ENCODE measurements around the gene SPATA25.

SPATA25 gene

GRCh38 chr20:45861221-45862075, 26.0 kb downstream of the SPATA25 start:
- no peak for DNase-seq

DNA sequence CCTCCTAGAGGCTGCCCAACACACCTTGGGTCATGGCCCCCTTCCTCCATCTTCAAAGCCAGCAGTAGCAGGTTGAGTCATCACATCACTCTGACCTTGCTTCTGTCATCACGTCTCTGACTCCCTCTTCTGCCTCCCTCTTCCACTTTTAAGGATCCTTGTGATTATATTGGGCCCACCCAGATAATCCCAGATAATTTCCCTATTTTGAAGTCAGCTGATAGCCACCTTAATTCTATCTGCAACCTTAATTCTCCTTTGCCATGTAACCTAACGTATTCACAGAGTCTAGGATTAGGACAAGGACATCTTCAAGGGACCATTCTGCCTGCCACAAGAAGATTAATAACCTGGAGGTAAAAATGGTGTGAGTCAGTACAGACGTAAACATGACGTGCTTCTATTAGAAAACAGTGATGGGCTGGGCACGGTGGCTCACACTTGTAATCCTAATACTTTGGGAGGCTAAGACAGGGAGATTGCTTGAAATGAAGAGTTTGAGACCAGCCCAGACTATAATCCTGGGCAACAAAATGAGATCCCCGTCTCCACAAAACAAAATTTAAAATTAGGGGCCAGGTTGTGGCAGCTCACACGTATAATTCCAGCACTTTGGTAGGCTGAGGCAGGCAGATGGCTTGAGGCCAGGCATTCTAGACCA, 26.7 kb downstream of the SPATA25 start:
- no peak for DNase-seq

- DNase-seq: no peak
Observed at GRCh38 chr20:45859916-45860315, 27.5 kb downstream of the SPATA25 start.

GRCh38 chr20:45857882-45858216, 29.6 kb downstream of the SPATA25 start:
- peak; percentile 56 for DNase-seq

DNA sequence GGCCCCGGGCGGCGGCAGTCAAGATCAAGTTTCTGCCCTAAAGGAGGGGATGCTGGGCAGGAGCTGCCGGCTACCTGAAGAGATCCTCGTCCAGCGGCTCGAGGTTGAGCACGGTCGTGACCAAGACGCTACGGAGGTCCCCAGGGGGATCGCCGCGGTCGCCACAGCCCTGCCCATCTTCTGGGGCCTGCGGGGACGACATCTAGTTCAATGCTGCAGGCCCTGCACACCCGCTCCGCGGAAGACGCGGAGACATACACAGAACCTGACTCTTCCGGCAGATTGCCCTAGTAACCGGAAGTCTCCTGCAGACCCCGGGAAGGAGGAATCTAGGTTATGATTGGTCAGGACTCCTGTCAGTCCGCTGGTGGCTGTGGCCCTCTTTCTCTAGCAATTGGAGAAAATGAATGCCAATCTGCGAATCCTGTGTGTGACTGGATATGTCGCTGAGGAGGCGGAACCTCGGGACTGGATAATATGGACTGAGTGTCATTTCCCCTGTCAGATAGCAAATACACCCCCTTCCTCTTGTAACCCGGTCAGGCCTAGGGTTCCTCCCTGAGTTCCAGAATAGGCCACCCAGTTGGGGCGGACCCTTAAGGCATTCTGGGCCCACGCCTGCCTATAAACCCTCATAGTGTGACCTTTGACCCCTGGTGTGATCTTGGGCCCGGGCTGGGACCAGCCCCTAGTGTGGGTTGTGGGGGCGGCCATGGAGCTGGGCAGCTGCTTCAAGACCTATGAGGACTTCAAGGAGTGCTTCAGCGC, 30.1 kb downstream of the SPATA25 start, which contains the start of the genes ACOT8 and ZSWIM3:
ACOT8 (minus strand) TSS at position 279 of the 768 bp plus-strand sequence; CDS start at position 202, 77 bp downstream.
ZSWIM3 (plus strand) TSS at position 501 of the 768 bp plus-strand sequence; CDS start at position 713, 212 bp downstream.
- DNase-seq: peak; percentile 92

- DNase-seq: no peak
Observed at GRCh38 chr20:45853484-45853883, 33.9 kb downstream of the SPATA25 start.

GRCh38 chr20:45852326-45852725, 35.1 kb downstream of the SPATA25 start:
- DNase-seq: no peak

DNA sequence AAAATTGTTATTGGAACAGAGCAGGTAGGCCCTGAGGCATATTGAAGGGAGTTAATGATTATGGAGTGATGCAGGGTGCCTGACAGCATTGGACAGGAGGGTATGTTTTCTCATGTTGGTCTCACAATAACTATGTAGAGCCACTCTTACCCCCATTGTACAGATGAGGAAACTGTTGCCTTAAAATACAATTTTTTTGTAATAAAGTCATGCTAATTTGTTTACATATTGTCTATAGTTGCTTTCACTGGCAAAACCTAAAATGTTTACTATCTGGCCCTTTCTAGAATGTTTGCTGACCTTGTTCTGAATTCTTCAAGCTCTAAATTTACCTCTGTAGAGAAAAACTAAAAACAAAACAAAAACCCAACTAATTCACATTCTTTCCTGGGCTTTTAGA, 35.9 kb downstream of the SPATA25 start:
- no peak for DNase-seq

- DNase-seq: no peak
Observed at GRCh38 chr20:45850926-45851325, 36.5 kb downstream of the SPATA25 start.

- DNase-seq: no peak
Observed at GRCh38 chr20:45850238-45850637, 37.2 kb downstream of the SPATA25 start.

DNA sequence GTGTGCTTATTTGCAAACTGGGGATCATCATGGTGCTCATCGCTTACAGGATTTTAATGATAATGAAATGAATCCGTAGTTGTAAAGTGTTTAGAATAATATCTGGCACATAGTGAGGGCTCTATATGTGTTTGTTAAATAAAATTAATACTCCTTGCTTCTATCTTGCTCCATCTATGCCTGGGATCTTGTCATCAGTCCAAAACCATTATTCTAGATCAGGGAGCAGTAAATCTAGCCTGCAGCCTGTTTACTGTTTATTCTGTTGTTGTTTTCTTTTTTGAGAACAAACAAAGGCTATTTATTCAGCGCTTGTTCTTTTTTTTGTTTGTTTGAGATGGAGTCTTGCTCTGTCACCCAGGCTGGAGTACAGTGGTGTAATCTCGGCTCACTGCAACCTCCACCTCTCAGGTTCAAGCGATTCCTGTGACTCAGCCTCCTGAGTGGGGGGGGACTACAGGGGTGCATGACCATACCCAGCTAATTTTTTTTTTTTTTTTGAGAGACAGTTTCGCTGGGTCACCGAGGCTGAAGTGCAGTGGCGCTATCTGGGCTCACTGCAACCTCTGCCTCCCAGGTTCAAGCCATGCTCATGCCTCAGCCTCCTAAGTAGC, 38.3 kb downstream of the SPATA25 start:
- DNase-seq: no peak

- no peak for DNase-seq
Observed at GRCh38 chr20:45848421-45848820, 39.0 kb downstream of the SPATA25 start.

- no peak for DNase-seq
Observed at GRCh38 chr20:45845452-45845851, 42.0 kb downstream of the SPATA25 start.

DNA sequence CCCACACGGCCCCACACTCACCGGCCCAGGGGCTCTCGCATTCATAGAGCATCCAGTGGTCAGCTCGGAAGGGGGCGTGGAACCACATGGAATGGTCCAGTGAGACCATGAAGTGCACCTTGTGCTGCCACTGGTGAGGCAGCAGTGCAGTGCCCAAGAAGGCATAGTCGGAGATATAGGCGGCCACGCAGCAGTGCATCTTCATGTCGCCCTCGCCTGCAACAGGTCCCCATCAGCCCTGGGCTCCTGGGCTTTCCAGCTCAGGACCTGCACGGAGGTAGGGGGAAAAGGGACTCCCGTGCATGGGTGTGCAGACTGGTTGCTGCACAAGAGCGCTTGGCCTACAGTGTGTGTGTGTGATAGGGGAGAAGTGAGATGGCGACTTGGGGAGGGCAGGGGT, 43.9 kb downstream of the SPATA25 start:
- DNase-seq: no peak

GRCh38 chr20:45842169-45842812, 45.1 kb downstream of the SPATA25 start:
- DNase-seq: no peak

DNA sequence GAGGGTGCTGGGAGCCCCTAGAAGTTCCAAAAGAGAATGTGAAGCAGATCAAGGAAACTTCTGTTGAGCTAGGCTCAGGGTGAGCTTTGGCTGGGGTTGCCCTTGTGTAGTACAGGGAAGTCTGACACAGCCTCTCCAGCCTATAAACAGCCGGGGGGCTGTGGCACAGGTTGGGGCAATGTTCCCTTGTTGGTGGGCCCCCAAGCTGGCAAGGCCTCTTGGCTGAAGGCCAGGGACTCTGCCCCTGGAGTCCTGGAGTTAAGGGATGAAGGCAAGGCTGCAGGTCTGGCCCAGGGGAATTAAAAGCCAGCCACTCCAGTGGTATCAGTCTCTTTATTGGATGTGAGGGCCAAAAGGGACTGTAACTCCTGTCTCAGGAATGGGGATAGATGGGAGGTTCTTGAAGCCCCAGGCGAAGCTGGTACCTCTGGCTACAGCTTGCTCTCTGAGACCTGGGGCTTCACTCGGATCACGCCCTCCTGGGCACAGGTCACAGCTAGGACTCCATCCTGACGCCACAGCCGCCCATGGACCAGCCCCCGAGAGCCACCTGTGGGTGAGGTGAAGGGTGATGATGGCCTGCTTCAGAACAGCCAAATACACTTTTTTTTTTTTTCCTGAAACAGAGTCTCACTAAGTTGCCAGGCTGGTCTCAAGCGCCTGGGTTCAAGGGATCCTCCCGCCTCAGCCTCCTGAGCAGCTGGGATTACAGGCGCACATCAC, 45.9 kb downstream of the SPATA25 start:
- DNase-seq: no peak

GRCh38 chr20:45840700-45841198, 46.7 kb downstream of the SPATA25 start:
- no peak for DNase-seq

DNA sequence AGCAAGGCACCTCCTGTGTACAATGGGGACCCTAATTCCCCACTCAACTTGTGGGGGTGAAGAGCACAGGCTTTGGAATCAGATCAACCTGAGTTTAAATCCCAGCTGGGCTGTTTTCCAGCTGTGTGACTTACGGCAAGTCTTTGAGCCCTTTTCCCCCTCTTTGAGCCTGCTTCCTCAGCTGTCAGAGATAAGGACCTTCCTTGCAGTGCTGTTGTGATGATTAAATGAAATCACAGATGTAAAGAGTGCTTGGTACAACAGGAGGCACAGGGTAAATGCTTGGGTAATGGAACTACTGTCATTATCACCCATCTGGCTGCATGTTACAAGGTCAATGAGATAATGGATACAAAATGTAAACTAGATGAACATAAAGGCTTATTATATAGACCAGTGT, 50.6 kb downstream of the SPATA25 start:
- DNase-seq: no peak

Data from CD4-positive, alpha-beta T cell treated with Interleukin-17A for 4 hours (primary cell).